Measurements from ENCODE around the gene KIF18A. TPM values are rescaled to one million over a fixed set of nuclear protein-coding genes. Genes with fewer than 3 reads are reported as not detected.

The KIF18A gene
- total and polyA plus RNA-seq, 2 of the 13 experiments (the other 11 are each of a cell fraction or from before 2014, with no cell fraction given), result 3.4 to 14.4 TPM

DNA sequence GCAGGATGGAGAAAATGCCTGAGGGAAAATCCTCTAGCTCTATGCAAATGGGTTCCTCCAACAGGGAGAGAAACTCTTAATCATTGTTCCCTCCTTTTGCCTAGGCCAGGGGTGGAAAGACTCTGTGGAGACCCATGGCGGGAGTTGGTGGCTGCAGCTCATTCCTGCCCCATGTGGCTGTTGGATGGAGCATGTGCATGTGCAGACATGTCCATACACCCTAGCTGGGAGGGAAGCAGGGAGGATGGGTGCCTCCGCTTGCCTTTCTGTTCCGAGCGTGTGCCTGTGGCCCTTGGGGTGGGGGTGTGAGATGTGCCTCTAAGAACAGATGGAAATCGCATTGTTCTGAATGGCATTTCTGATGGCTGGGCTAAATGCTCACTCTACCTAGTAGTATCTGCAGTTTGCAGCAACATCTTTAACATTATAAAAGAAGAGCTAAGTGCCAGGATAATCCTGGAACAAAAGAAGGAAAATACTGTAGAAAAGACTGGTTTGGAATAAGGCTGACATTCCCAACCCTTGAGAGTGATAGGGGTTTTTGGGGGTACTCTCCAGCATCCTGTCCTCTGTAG is 32.0 kb upstream of the KIF18A start:
- H3K27ac ChIP-seq (ENCODE audit: extremely low read length, insufficient read depth, low read length), result no peak overlapping the region
- peak; percentile 29; the same call in 1 of the 3 replicates for ATAC-seq
- H3K9me3 ChIP-seq (ENCODE audit: low read length), result peaks cover 24% of the 10 kb centered on the region
- no peak overlapping the region for H3K4me3 ChIP-seq (replicated peaks in 1 of 3; ENCODE audit: insufficient read depth in 1 of 3, low read depth in 2 of 3, low read length in 3 of 3)
- H3K79me2 ChIP-seq (ENCODE audit: insufficient read depth, low read length), result no peaks in the 10 kb centered on the region
- 100% methylated on average over 5 of the region's 5 CpGs for WGBS (ENCODE audit: low lambda C conversion rate)
- no peak overlapping the region for H2AFZ ChIP-seq (ENCODE audit: low read length)
- no peak for DNase-seq (ENCODE audit: low spot score)
- ChIA-PET POLR2A (no interaction called here), CTCF (ENCODE audit: low intra/inter-chr PET ratio, low total read pairs) (no interaction called here)
- no peaks in the 10 kb centered on the region for H4K20me1 ChIP-seq (ENCODE audit: insufficient read depth, low read length)
- no peak for FAIRE-seq
- in situ Hi-C loops (cut with HindIII; ENCODE audit: extremely low pct_ligation_motif_present, low pct_unique_long_range_greater_than_20kb) (no loop called here), intact Hi-C loops (cut with micrococcal nuclease; ENCODE audit: unreplicated experiment) (no loop called here)
- H3K9ac ChIP-seq (ENCODE audit: insufficient read depth, low read depth, low read length), result no peak overlapping the region
- no peak overlapping the region for H3K4me2 ChIP-seq (ENCODE audit: low read depth, low read length)
- no TSS peak for BruUV-seq (replicated peaks)
- H3K4me1 ChIP-seq (ENCODE audit: insufficient read depth, low read length), result 0 out of 2 replicates have a peak, but pooled peaks cover 6% of the 10 kb centered on the region
- 0 out of 5 replicates have a peak, but pooled peaks cover 0 to 6% of the 10 kb centered on the region in 2 experiments for H3K36me3 ChIP-seq (replicated peaks in 1 of 2; ENCODE audit: control insufficient read depth in 1 of 2, insufficient read depth in 2 of 2, low read length in 2 of 2)
- no peaks in the 10 kb centered on the region for H3K27me3 ChIP-seq (ENCODE audit: control insufficient read depth in 1 of 2, insufficient read depth in 2 of 2, low read length in 2 of 2)
- TF ChIP-seq ZNF768 (CRISPR knock-in tag; IDR thresholded peaks at IDR 0.05), result no peak
- TF ChIP-seq ZBTB33 (CRISPR knock-in tag; IDR thresholded peaks at IDR 0.05), result peak; percentile 69
- no peak for TF ChIP-seq RNF219 (CRISPR knock-in tag; IDR thresholded peaks at IDR 0.05)
- TF ChIP-seq, protein P1, sequence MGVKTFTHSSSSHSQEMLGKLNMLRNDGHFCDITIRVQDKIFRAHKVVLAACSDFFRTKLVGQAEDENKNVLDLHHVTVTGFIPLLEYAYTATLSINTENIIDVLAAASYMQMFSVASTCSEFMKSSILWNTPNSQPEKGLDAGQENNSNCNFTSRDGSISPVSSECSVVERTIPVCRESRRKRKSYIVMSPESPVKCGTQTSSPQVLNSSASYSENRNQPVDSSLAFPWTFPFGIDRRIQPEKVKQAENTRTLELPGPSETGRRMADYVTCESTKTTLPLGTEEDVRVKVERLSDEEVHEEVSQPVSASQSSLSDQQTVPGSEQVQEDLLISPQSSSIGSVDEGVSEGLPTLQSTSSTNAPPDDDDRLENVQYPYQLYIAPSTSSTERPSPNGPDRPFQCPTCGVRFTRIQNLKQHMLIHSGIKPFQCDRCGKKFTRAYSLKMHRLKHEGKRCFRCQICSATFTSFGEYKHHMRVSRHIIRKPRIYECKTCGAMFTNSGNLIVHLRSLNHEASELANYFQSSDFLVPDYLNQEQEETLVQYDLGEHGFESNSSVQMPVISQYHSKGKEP (CRISPR knock-in tag; IDR thresholded peaks at IDR 0.05), result no peak
- TF ChIP-seq MNT (IDR thresholded peaks at IDR 0.05), result peak; percentile 62
- no peak for TF ChIP-seq ZNF800 (CRISPR knock-in tag; IDR thresholded peaks at IDR 0.05)
- TF ChIP-seq, protein P2, sequence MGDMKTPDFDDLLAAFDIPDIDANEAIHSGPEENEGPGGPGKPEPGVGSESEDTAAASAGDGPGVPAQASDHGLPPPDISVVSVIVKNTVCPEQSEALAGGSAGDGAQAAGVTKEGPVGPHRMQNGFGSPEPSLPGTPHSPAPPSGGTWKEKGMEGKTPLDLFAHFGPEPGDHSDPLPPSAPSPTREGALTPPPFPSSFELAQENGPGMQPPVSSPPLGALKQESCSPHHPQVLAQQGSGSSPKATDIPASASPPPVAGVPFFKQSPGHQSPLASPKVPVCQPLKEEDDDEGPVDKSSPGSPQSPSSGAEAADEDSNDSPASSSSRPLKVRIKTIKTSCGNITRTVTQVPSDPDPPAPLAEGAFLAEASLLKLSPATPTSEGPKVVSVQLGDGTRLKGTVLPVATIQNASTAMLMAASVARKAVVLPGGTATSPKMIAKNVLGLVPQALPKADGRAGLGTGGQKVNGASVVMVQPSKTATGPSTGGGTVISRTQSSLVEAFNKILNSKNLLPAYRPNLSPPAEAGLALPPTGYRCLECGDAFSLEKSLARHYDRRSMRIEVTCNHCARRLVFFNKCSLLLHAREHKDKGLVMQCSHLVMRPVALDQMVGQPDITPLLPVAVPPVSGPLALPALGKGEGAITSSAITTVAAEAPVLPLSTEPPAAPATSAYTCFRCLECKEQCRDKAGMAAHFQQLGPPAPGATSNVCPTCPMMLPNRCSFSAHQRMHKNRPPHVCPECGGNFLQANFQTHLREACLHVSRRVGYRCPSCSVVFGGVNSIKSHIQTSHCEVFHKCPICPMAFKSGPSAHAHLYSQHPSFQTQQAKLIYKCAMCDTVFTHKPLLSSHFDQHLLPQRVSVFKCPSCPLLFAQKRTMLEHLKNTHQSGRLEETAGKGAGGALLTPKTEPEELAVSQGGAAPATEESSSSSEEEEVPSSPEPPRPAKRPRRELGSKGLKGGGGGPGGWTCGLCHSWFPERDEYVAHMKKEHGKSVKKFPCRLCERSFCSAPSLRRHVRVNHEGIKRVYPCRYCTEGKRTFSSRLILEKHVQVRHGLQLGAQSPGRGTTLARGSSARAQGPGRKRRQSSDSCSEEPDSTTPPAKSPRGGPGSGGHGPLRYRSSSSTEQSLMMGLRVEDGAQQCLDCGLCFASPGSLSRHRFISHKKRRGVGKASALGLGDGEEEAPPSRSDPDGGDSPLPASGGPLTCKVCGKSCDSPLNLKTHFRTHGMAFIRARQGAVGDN (CRISPR knock-in tag; IDR thresholded peaks at IDR 0.05), result 0 out of 2 replicates have a peak, but pooled peaks have one; percentile 27
- no peak for TF ChIP-seq NR2F2 (IDR thresholded peaks at IDR 0.05; ENCODE audit: borderline replicate concordance, low read depth)
- no peak for TF ChIP-seq KLF16 (CRISPR knock-in tag; IDR thresholded peaks at IDR 0.05)
